Testis (tissue), 3 donors: ENCODE data around the gene RALGPS1. TPM values are rescaled to one million over a fixed set of nuclear protein-coding genes. Genes with fewer than 3 reads are reported as not detected.

Experiments
- DNase-seq: peaks from one replicate; pipeline ENCODE4 v3.0.0-alpha.2; 2019
- H3K27ac ChIP-seq, 2 donors: fragments of 200-600 bp; sonication (generic); one replicate each; pipeline ENCODE4 v1.5.1; 2019
- H3K27me3 ChIP-seq: fragments of 200-600 bp; sonication (generic); one replicate; pipeline ENCODE4 v1.5.1; 2019
- H3K36me3 ChIP-seq: fragments of 200-600 bp; sonication (generic); one replicate; pipeline ENCODE4 v1.5.1; 2017; ENCODE audit warnings: low read depth; ENCODE audit errors: missing control alignments
- H3K4me1 ChIP-seq: fragments of 200-600 bp; sonication (generic); one replicate; pipeline ENCODE4 v1.5.1; 2019
- H3K4me3 ChIP-seq, 2 donors: fragments of 200-600 bp; sonication (generic); one replicate each; pipeline ENCODE4 v1.5.1; 2017 to 2019
- H3K9me3 ChIP-seq: fragments of 200-600 bp; sonication (generic); one replicate; pipeline ENCODE4 v1.5.1; 2017
- POLR2A ChIP-seq: fragments of 450-650 bp; IDR thresholded peaks from one replicate; pipeline ENCODE4 v1.6.1; 2017; ENCODE audit warnings: antibody characterized with exemption, mild to moderate bottlenecking, moderate library complexity
- WGBS, 2 donors: methylation state at CpG; one replicate each; pipeline ENCODE4 v1.1.5; 2018; 5-methylcytosine and 5-hydroxymethylcytosine counted together
- intact Hi-C: fragments of 100-400 bp; cut with DNase I; formaldehyde crosslinking; loops from one replicate; pipeline ENCODE4 v1.15.1; 2023; ENCODE audit warnings: low total_unique reads
- polyA plus RNA-seq: library from polyadenylated mRNA; stranded (reverse); fragments of 350-450 nt; fragmentation: Illumina TruSeq; extraction: RNeasy Lipid Tissue Mini Kit (QIAGEN cat#74804); gene quantifications from one replicate; pipeline ENCODE4 v1.2.3, GENCODE V29; 2014; ENCODE audit warnings: low read depth, low replicate concordance; ENCODE audit not compliant: insufficient read depth
- total RNA-seq, 2 donors: library from RNA; depleted of rRNA; stranded (reverse); fragments of >200 nt; gene quantifications; one replicate each; pipeline ENCODE4 v1.2.3, GENCODE V29; 2016
- TF ChIP-seq, protein P1 (sequence below), 3 experiments: fragments of 450-650 bp in 2 of 3; fragments of 200-600 bp in 1 of 3; sonication (generic) in 1 of 3; IDR thresholded peaks; one replicate each; pipeline ENCODE4 v1.5.1; 2016 to 2019; ENCODE audit warnings: antibody characterized with exemption in 3 of 3, mild to moderate bottlenecking in 2 of 3, moderate library complexity in 1 of 3

RALGPS1 gene
- total and polyA plus RNA-seq, 3 donors from 2014 or later, result 35.9 to 48.6 (median 36.9) TPM

DNA sequence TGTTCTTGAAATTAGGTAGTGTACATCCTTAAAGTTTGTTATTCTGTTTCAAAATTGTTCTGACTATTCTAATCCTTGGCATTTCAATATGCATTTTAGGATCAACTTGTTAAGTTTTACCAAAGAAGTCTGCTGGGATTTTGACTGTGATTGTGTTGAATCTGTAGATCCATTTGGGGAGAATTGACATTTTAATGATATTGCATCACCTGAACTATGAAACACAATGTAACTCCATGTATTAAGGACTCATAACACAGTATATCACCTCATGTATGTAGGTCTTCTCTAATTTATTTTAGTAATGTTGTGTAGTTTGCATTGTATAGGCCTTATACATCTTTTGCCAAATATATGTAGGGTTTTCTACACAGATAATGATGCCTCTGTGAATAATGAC, 77.8 kb downstream of the RALGPS1 start:
- Histone ChIP-seq H3K27ac (no peak overlapping the region), H3K4me1 (peaks cover 20% of the 10 kb centered on the region), H3K4me3 (no peak overlapping the region), H3K9me3 (no peaks in the 10 kb centered on the region), H3K27me3 (no peaks in the 10 kb centered on the region), H3K36me3 (no peaks in the 10 kb centered on the region)
- DNase-seq, result no peak
- TF ChIP-seq POLR2A, result no peak
- TF ChIP-seq, protein P1, sequence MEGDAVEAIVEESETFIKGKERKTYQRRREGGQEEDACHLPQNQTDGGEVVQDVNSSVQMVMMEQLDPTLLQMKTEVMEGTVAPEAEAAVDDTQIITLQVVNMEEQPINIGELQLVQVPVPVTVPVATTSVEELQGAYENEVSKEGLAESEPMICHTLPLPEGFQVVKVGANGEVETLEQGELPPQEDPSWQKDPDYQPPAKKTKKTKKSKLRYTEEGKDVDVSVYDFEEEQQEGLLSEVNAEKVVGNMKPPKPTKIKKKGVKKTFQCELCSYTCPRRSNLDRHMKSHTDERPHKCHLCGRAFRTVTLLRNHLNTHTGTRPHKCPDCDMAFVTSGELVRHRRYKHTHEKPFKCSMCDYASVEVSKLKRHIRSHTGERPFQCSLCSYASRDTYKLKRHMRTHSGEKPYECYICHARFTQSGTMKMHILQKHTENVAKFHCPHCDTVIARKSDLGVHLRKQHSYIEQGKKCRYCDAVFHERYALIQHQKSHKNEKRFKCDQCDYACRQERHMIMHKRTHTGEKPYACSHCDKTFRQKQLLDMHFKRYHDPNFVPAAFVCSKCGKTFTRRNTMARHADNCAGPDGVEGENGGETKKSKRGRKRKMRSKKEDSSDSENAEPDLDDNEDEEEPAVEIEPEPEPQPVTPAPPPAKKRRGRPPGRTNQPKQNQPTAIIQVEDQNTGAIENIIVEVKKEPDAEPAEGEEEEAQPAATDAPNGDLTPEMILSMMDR (IDR thresholded peaks at IDR 0.05), result no peak
- intact Hi-C loops, result no loop called here

DNA sequence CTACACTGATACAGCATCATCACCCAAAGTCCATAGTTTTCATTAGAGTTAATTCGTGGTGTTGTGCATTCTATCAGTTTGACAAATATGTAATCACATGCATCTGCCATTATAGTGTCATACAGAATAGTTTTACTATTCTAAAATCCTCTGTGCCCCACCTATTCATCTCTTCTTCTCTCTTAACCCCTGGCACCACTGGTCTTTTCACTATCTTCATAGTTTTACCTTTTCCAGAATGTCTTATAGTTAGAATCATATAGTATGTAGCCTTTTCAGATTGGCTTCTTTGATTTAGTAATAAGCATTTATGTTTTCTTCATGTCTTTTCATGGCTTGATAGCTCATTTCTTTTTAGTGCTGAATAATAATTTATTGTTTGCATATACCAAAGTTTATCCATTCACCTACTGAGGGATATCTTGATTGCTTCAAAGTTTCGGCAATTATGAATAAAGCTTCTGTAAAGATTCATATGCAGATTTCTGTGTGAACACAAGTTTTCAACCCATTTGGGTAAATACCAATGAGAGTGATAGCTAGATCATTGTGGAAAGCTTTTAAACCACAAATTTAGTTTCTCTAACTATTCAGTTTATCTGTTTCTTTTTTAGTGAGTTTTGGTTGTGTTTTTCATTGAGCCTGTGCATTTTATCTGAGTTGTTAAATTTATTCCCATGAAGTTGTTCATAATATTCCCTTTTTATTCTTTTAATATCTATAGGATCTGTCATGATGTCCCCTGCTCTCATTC, 84.9 kb downstream of the RALGPS1 start:
- H3K36me3 ChIP-seq, result no peaks in the 10 kb centered on the region
- intact Hi-C loops, result no loop called here
- no peak for TF ChIP-seq POLR2A
- TF ChIP-seq, protein P1 (IDR thresholded peaks at IDR 0.05), result no peak
- no peaks in the 10 kb centered on the region for H3K27me3 ChIP-seq
- WGBS, 2 donors, result 81 to 88% methylated on average over 2 of the region's 2 CpGs
- no peak overlapping the region for H3K27ac ChIP-seq
- no peaks in the 10 kb centered on the region for H3K4me1 ChIP-seq
- no peak for DNase-seq
- no peaks in the 10 kb centered on the region for H3K9me3 ChIP-seq
- no peak overlapping the region for H3K4me3 ChIP-seq

DNA sequence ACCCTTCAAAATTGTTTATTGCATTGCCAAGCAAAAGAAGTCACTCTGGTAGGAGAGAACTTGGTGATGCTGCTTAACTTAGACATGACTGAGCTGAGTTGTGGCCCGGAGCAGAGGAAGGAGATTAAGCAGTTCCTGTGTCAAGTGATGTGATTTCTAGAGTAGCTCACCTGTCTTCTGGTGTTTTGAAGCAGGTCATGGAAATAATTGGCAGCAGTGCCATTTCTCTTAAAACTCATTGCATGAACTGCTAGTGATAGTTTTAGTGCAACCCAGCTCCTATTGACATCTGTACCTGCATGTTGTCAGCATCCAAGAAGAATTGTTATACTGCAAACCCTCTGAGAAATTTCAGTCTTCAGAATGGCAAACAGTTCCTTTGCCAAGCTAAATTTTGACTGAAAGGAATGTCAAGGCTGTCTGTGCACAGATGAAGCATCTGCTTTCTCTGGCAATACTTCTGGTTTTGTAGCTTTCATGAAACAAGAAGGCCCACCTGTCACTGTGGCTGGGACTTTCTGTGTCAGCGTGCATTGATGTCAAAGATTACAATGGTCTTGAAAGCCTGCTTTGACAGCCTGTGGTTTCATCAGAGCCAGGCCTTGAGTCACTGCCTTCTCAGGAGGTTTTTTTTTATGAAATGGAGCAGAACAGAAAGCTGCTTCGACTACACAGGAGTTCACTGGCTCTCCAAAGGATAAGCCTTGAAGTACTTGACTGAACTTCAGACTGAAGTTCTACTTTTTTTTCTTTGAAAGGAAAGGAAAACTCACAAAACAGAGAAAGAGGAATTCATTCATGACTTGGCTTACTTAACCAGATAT, 90.6 kb downstream of the RALGPS1 start:
- 48 to 71% methylated on average over 3 of the region's 3 CpGs for WGBS, 2 donors
- Histone ChIP-seq H3K4me1 (no peaks in the 10 kb centered on the region), H3K27ac (no peak overlapping the region), H3K36me3 (no peaks in the 10 kb centered on the region), H3K9me3 (no peaks in the 10 kb centered on the region), H3K27me3 (no peaks in the 10 kb centered on the region), H3K4me3 (no peak overlapping the region)
- no peak for DNase-seq
- intact Hi-C loops, result no loop called here
- TF ChIP-seq, protein P1 (IDR thresholded peaks at IDR 0.05), result no peak
- TF ChIP-seq POLR2A, result no peak

DNA sequence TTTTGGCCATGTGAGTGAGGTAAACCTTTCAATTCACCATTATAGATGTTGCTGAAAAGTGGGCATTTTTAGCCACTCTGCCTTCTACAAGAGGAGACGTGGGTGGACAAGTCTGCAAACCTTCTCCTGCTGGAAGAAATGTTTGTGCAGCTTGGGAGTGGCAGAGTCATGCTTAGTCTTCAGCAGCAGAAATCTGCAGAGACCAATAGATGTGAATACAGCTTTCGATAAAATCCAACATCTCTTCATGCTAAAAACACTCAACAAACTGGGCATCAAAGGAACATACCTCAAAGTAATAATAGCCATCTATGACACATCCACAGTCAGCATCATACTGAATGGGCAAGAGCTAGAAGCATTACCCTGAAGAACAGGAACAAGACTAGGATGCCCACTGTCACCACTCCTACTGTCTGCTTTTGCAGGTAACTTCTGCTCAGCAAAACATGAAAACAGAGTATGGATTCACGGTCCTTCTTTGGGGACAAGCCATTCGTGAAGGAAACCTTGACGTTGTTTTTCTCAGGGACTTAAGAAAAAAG, 91.3 kb downstream of the RALGPS1 start:
- WGBS, 2 donors, result 93 to 96% methylated on average over 5 of the region's 5 CpGs
- DNase-seq, result no peak
- no peaks in the 10 kb centered on the region for H3K27me3 ChIP-seq
- TF ChIP-seq POLR2A, result no peak
- TF ChIP-seq, protein P1 (IDR thresholded peaks at IDR 0.05), result no peak
- H3K4me1 ChIP-seq, result no peaks in the 10 kb centered on the region
- H3K27ac ChIP-seq, result no peak overlapping the region
- H3K9me3 ChIP-seq, result no peaks in the 10 kb centered on the region
- no peaks in the 10 kb centered on the region for H3K36me3 ChIP-seq
- intact Hi-C loops, result no loop called here
- H3K4me3 ChIP-seq, result no peak overlapping the region
